ENCODE measurements around the gene SKOR2.

The SKOR2 gene

GRCh38 chr18:47251289-47252120, at the start of gene SKOR2:
TSS of gene SKOR2 (minus strand) at chr18:47251660. CDS start at chr18:47249183, 2,477 bp downstream.
- no peak for DNase-seq

- no peak for DNase-seq
Measured at GRCh38 chr18:47296462-47296861, 45.0 kb upstream of the SKOR2 start.

GRCh38 chr18:47294801-47295200, 43.3 kb upstream of the SKOR2 start:
- DNase-seq = no peak

- no peak for DNase-seq
Measured at GRCh38 chr18:47288741-47289140, 37.3 kb upstream of the SKOR2 start.

- DNase-seq = no peak
Measured at GRCh38 chr18:47287911-47288585, 36.6 kb upstream of the SKOR2 start.

- DNase-seq = no peak
Measured at GRCh38 chr18:47286776-47287410, 35.4 kb upstream of the SKOR2 start.

- no peak for DNase-seq
Measured at GRCh38 chr18:47285456-47285855, 34.0 kb upstream of the SKOR2 start.

GRCh38 chr18:47284721-47285395, 33.4 kb upstream of the SKOR2 start:
- no peak for DNase-seq

- DNase-seq = peak; percentile 4
Measured at GRCh38 chr18:47283476-47283875, 32.0 kb upstream of the SKOR2 start.

- DNase-seq = no peak
Measured at GRCh38 chr18:47280121-47280520, 28.7 kb upstream of the SKOR2 start.

- DNase-seq = no peak
Measured at GRCh38 chr18:47274961-47275360, 23.5 kb upstream of the SKOR2 start.

GRCh38 chr18:47265197-47265596, 13.7 kb upstream of the SKOR2 start:
- no peak for DNase-seq

- DNase-seq = no peak
Measured at GRCh38 chr18:47264308-47264700, 12.8 kb upstream of the SKOR2 start.

GRCh38 chr18:47263430-47264307, 12.2 kb upstream of the SKOR2 start:
- no peak for DNase-seq

GRCh38 chr18:47263150-47263429, 11.6 kb upstream of the SKOR2 start:
- DNase-seq = no peak

- no peak for DNase-seq
Measured at GRCh38 chr18:47262301-47263149, 11.1 kb upstream of the SKOR2 start.

- no peak for DNase-seq
Measured at GRCh38 chr18:47261902-47262300, 10.4 kb upstream of the SKOR2 start.

- no peak for DNase-seq
Measured at GRCh38 chr18:47260924-47261701, 9.7 kb upstream of the SKOR2 start.

GRCh38 chr18:47260120-47260923, 8.9 kb upstream of the SKOR2 start:
- no peak for DNase-seq
